Retinal pigment epithelial cell (primary cell): ENCODE results near the gene KCNJ2.

Source experiments
- DNase-seq: peaks from one replicate; pipeline ENCODE4 v3.0.0-alpha.2; 2010; ENCODE audit warnings: low read depth
- H3K4me3 ChIP-seq: 2 replicates; pipeline ENCODE4 v1.5.1; 2011; ENCODE audit warnings: mild to moderate bottlenecking, low read length, control low read depth, moderate library complexity
- TF ChIP-seq, protein P1 (sequence below): conservative IDR thresholded peaks from 2 replicates; pipeline ENCODE4 v1.5.1; 2011; ENCODE audit warnings: low read depth, low read length, control low read depth, inconsistent platforms

Gene KCNJ2

DNA sequence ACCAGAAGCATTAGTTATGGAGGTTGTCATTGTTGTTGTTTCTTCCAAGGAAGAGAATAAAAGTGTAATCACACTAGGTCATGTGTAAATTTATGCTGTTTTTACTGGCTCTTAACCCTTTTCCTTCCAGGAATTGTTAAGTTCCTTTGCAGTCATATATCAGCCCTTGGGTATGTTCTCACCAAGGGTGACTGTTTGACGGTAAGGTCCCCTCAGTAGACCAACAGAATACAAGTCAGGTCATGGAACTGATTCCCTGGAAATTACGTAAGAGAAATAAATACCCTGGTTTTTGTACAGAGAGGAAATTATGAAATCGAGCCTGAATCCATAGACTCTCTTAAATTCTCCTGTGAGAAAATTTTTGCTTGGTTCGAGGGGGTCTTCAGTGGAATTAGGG, 11.2 kb upstream of the KCNJ2 start:
- DNase-seq: no peak
- no peak overlapping the region for H3K4me3 ChIP-seq
- TF ChIP-seq, protein P1, sequence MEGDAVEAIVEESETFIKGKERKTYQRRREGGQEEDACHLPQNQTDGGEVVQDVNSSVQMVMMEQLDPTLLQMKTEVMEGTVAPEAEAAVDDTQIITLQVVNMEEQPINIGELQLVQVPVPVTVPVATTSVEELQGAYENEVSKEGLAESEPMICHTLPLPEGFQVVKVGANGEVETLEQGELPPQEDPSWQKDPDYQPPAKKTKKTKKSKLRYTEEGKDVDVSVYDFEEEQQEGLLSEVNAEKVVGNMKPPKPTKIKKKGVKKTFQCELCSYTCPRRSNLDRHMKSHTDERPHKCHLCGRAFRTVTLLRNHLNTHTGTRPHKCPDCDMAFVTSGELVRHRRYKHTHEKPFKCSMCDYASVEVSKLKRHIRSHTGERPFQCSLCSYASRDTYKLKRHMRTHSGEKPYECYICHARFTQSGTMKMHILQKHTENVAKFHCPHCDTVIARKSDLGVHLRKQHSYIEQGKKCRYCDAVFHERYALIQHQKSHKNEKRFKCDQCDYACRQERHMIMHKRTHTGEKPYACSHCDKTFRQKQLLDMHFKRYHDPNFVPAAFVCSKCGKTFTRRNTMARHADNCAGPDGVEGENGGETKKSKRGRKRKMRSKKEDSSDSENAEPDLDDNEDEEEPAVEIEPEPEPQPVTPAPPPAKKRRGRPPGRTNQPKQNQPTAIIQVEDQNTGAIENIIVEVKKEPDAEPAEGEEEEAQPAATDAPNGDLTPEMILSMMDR: no peak

DNA sequence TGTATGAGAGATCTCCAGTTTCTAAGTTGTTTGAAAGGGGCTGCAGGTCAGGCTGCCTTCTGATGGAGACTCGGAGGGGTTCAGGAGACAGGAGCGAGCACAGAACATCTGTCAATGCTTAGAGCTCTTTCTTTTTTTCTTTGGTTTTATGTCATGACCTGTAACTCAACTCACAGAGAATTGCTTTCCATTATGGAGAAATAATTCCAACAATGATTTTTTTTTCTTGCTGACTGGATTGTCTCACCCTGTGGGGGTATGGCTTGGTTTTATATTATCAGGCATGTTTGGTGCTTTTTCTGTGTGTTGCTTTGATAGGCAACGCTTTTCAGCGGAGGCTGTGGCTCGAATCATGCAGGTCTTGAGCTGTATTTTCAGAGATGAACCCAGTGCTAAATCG, 10.7 kb upstream of the KCNJ2 start:
- no peak for DNase-seq
- no peak overlapping the region for H3K4me3 ChIP-seq
- TF ChIP-seq, protein P1: no peak

DNA sequence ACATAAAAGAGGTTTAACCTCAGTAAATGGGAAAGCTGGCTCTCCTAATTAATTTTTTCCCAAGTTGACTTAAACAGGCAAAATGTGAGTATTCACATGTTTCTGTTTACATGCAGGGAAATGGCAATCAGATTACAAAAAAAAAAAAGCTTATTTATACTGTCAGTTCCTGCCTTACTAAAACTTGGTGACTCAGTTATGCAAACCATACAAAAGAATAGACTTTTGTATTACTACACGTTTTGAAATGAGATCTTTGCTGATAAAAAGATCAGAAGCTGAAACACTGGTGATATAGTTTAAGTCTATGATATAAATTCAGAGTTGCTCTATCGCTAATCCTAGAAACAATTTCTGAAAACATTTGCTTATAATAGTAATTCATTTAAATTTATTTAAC, 9.4 kb upstream of the KCNJ2 start:
- DNase-seq: no peak
- no peak overlapping the region for H3K4me3 ChIP-seq
- TF ChIP-seq, protein P1: no peak

DNA sequence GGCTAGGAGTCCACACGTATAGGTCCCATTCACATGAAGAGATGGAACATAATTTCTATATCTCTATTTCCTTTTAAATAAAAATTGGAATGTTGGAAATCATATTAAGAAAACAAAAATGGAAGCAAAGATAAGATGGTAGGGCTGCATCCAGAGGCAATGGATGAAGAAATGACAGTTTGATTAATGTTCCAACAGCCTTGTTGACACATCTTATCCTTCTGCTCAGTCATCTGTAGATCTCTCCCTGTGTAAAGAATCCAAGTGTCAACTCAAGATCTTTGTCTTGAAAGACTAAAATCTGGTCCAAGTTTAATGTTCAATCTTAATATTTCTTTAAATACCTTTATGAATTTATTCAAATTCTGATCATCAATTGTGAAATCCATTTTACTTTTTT, 7.8 kb upstream of the KCNJ2 start:
- TF ChIP-seq, protein P1: no peak
- no peak overlapping the region for H3K4me3 ChIP-seq
- DNase-seq: no peak

DNA sequence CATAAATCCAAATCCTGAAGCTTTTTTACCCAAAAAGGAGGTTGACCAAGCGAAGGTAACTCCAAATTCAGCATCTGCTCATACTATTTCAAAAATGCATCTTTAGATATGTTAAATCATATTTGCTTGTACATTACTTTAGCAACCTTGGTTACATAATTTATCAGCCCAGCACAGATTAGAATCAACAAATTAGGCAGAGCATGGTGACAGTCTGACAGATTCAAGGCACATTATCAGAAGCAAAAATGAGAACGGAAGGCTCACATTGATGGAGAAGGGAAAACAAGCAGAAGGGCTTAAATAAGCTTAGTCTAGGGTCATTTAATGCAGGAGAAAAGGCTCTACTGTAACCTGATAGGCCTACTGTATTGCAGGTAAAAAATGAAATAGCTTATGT, 3.9 kb upstream of the KCNJ2 start:
- no peak for DNase-seq
- H3K4me3 ChIP-seq: no peak overlapping the region
- TF ChIP-seq, protein P1: no peak

DNA sequence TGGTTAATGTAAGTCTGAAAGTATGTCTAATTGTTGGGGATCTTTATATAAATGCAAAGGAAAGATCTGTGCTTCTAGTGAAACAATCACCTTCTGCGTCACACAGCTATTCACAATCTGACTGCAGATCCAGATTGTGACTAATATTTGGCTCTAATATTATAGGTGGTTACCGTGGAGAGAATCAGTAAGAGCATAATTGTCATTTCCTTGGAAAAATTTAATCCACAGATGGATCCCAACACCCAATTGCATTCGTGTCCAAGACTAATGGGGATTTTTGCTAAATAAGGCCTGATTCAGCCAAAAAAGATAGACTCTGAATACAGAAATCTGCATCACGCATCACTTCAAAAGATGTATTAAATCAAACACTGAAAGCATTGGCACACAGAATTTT, 2.7 kb upstream of the KCNJ2 start:
- TF ChIP-seq, protein P1: no peak
- H3K4me3 ChIP-seq: no peak overlapping the region
- DNase-seq: no peak

DNA sequence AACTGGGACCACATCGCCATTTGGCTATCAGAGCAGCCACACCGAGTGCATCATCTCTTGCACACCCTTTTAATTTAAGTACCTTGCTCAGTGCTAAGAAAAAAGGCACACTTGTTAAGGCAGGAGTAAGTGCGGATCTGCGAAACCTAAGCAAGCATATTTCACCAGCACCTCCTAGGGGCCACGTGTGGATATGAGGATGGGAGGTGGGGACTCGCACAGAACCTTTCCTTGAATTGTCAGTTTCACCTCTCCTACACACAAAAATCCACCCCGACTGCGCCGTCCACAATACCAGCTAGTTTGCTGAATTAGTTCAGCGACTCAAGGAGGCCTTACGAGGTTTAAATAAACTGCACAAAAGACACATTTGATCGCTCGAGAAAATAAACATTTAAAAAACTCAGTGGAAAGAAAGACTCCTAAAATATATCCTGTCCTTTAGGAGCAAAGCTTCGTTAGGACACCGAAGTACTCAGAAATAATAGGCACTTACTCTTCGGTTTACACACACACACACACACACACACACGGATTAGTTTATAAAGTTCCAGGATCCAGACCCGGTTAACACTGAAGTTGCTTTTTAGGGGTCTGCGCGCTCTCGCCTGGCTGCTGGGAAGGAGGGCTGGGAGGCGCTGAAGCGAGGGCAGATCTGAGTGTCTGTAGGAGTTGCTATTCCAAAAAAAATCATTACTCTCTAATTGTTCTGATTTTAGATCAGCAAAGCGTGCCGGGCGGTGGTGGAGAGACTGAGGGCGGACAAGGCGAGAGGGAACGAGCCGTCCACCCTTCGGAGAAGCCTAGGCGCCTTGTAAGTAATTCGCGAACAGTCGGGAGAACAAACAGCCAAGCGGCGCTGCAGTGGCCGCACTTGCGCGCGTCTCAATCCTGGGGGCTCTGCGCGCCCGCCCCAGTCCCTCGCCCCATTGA, 1.0 kb upstream of the KCNJ2 start:
- peak overlapping the region; percentile 68 for H3K4me3 ChIP-seq
- DNase-seq: peak; percentile 58
- TF ChIP-seq, protein P1: peak; percentile 88
